Panc1 (cell line): ENCODE results near the gene BIRC6. TPM values are rescaled to one million over a fixed set of nuclear protein-coding genes. Genes with fewer than 3 reads are reported as not detected.

Source experiments
- ATAC-seq: fragments of 200-7000 bp; cut with Tn5 transposase; 2 replicates; pipeline ENCODE4 v1.9.1; 2020; ENCODE audit warnings: mild to moderate bottlenecking, moderate library complexity
- BruUV-seq: library from RNA; stranded (reverse); fragments of 400-500 nt; replicated peaks from 2 replicates; lab custom pipeline; 2021; lab: Mats Ljungman, UMichigan
- CTCF ChIA-PET: fragments of 300-600 bp; sonication (Branson Sonifier 250); formaldehyde crosslinking; loops from one replicate; lab custom pipeline; 2022; ENCODE audit warnings: antibody characterized with exemption; lab: Charles Lee
- POLR2A ChIA-PET: fragments of 300-600 bp; sonication (Branson Sonifier 250); formaldehyde crosslinking; loops from one replicate; lab custom pipeline; 2022; ENCODE audit warnings: antibody characterized with exemption; lab: Charles Lee
- DNase-seq: peaks from one replicate; pipeline ENCODE4 v3.0.0-alpha.2; 2010; ENCODE audit warnings: low read depth, low spot score
- H3K27ac ChIP-seq: 2 replicates; pipeline ENCODE4 v1.5.1; 2011; ENCODE audit warnings: mild to moderate bottlenecking, low read length, inconsistent platforms
- H3K27me3 ChIP-seq: fragments of 200-500 bp; sonication (Bioruptor generic); 2 replicates; pipeline ENCODE4 v1.6.0; 2014; ENCODE audit warnings: low read length, inconsistent platforms; ENCODE audit not compliant: control insufficient read depth, insufficient read depth
- H3K36me3 ChIP-seq: fragments of 200-500 bp; sonication (Bioruptor generic); 2 replicates; pipeline ENCODE4 v1.5.1; 2014; ENCODE audit warnings: inconsistent platforms, mild to moderate bottlenecking, low read length, moderate library complexity; ENCODE audit not compliant: control insufficient read depth, insufficient read depth
- H3K4me1 ChIP-seq: 2 replicates; pipeline ENCODE4 v1.5.1; 2011; ENCODE audit warnings: inconsistent platforms, mild to moderate bottlenecking, low read length, moderate library complexity; ENCODE audit not compliant: control insufficient read depth, insufficient read depth
- H3K4me3 ChIP-seq, 2 experiments: 2 replicates each; pipeline ENCODE4 v1.5.1; 2011 to 2012; ENCODE audit warnings: low read depth in 2 of 2, low read length in 2 of 2, mild to moderate bottlenecking in 2 of 2, inconsistent platforms in 1 of 2, moderate library complexity in 1 of 2
- H3K9me3 ChIP-seq: fragments of 200-500 bp; sonication (Bioruptor generic); 2 replicates; pipeline ENCODE4 v1.5.1; 2014; ENCODE audit warnings: low read depth, mild to moderate bottlenecking, inconsistent platforms, low read length, moderate library complexity; ENCODE audit not compliant: control insufficient read depth, insufficient read depth
- POLR2AphosphoS5 ChIP-seq: IDR thresholded peaks from 2 replicates; pipeline ENCODE4 v1.6.1; 2012; ENCODE audit warnings: mild to moderate bottlenecking, low read depth, low read length, moderate library complexity
- REST ChIP-seq, 2 experiments: IDR thresholded peaks; 2 replicates each; pipeline ENCODE4 v1.6.1; 2011 to 2012; ENCODE audit warnings: low read depth in 2 of 2, control low read depth in 1 of 2, low read length in 1 of 2, mild to moderate bottlenecking in 1 of 2, moderate library complexity in 1 of 2; ENCODE audit not compliant: insufficient read depth in 1 of 2
- SIN3A ChIP-seq: IDR thresholded peaks from 2 replicates; pipeline ENCODE4 v1.6.1; 2012; ENCODE audit warnings: low read depth, mild to moderate bottlenecking, low read length, moderate library complexity, borderline replicate concordance; ENCODE audit not compliant: insufficient read depth
- TCF7L2 ChIP-seq: IDR thresholded peaks from 2 replicates; pipeline ENCODE4 v1.6.1; 2011; ENCODE audit warnings: mild to moderate bottlenecking, low read depth, low read length, inconsistent platforms
- in situ Hi-C: cut with HindIII; loops from 2 replicates; pipeline ENCODE4 v1.10.0; 2016; ENCODE audit warnings: low sequenced_read_pairs, low pct_unique_long_range_greater_than_20kb
- intact Hi-C: fragments of 100-400 bp; cut with micrococcal nuclease; formaldehyde crosslinking; loops from one replicate; pipeline ENCODE4 v1.10.0; 2022; ENCODE audit not compliant: unreplicated experiment
- total RNA-seq: library from RNA; stranded (reverse); gene quantifications from one replicate; pipeline ENCODE4 v1.2.1, GENCODE V29; 2021; ENCODE audit not compliant: unreplicated experiment
- TF ChIP-seq, protein P1 (sequence below): fragments of 450-650 bp; IDR thresholded peaks from 2 replicates; pipeline ENCODE4 v1.5.1; 2017; ENCODE audit warnings: mild to moderate bottlenecking

BIRC6 gene
- total RNA-seq, 1 experiment from 2014 or later: 73.1 TPM

GRCh38 chr2:32474381-32474780, 117.6 kb downstream of the BIRC6 start:
- POLR2A ChIA-PET: no interaction called here
- TF ChIP-seq TCF7L2 (no peak), REST (IDR thresholded peaks at IDR 0.05; ENCODE audit: insufficient read depth in 1 of 2, low read depth in 2 of 2, low read length in 1 of 2) (no peak), POLR2AphosphoS5 (no peak)
- TF ChIP-seq, protein P1, sequence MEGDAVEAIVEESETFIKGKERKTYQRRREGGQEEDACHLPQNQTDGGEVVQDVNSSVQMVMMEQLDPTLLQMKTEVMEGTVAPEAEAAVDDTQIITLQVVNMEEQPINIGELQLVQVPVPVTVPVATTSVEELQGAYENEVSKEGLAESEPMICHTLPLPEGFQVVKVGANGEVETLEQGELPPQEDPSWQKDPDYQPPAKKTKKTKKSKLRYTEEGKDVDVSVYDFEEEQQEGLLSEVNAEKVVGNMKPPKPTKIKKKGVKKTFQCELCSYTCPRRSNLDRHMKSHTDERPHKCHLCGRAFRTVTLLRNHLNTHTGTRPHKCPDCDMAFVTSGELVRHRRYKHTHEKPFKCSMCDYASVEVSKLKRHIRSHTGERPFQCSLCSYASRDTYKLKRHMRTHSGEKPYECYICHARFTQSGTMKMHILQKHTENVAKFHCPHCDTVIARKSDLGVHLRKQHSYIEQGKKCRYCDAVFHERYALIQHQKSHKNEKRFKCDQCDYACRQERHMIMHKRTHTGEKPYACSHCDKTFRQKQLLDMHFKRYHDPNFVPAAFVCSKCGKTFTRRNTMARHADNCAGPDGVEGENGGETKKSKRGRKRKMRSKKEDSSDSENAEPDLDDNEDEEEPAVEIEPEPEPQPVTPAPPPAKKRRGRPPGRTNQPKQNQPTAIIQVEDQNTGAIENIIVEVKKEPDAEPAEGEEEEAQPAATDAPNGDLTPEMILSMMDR: no peak
- Histone ChIP-seq H3K27ac (no peak overlapping the region), H3K4me1 (no peaks in the 10 kb centered on the region), H3K27me3 (no peaks in the 10 kb centered on the region), H3K9me3 (no peaks in the 10 kb centered on the region), H3K4me3 (no peak overlapping the region), H3K36me3 (peaks cover 37% of the 10 kb centered on the region)
- in situ Hi-C loops (no loop called here), intact Hi-C loops (no loop called here)
- no peak for DNase-seq
- ATAC-seq: no peak
- BruUV-seq: no TSS peak
- CTCF ChIA-PET: no interaction called here

GRCh38 chr2:32478889-32479620, 122.2 kb downstream of the BIRC6 start:
- BruUV-seq: no TSS peak
- TF ChIP-seq, protein P1: no peak
- TF ChIP-seq POLR2AphosphoS5 (no peak), SIN3A (no peak), REST (IDR thresholded peaks at IDR 0.05; ENCODE audit: insufficient read depth in 1 of 2, low read depth in 2 of 2, low read length in 1 of 2) (no peak), TCF7L2 (no peak)
- intact Hi-C loops: no loop called here
- in situ Hi-C loops: no loop called here
- Histone ChIP-seq H3K36me3 (peaks cover 40% of the 10 kb centered on the region), H3K4me1 (no peaks in the 10 kb centered on the region), H3K27me3 (no peaks in the 10 kb centered on the region), H3K9me3 (no peaks in the 10 kb centered on the region), H3K27ac (no peak overlapping the region), H3K4me3 (no peak overlapping the region)
- POLR2A ChIA-PET: no interaction called here
- DNase-seq: no peak
- ATAC-seq: no peak
- CTCF ChIA-PET: no interaction called here
